PC-3 (cell line): Measurements from ENCODE around the gene CAMK1D.

ENCODE experiments used
- EZH2 ChIP-seq: fragments of 300-600 bp; sonication (generic); IDR thresholded peaks from one replicate; pipeline ENCODE4 v1.6.1; 2017; ENCODE audit warnings: antibody characterized with exemption, mild to moderate bottlenecking, low read length; ENCODE audit not compliant: unreplicated experiment
- EZH2phosphoT487 ChIP-seq: fragments of 300-600 bp; sonication (generic); IDR thresholded peaks from 2 replicates; pipeline ENCODE4 v1.6.1; 2018; ENCODE audit warnings: mild to moderate bottlenecking, antibody characterized with exemption, low read length, borderline replicate concordance
- TF ChIP-seq, protein P1 (sequence below): fragments of 300-600 bp; sonication (generic); conservative IDR thresholded peaks from 2 replicates; pipeline ENCODE4 v1.5.1; 2017; ENCODE audit warnings: antibody characterized with exemption, low read depth, mild to moderate bottlenecking, low read length

DNA sequence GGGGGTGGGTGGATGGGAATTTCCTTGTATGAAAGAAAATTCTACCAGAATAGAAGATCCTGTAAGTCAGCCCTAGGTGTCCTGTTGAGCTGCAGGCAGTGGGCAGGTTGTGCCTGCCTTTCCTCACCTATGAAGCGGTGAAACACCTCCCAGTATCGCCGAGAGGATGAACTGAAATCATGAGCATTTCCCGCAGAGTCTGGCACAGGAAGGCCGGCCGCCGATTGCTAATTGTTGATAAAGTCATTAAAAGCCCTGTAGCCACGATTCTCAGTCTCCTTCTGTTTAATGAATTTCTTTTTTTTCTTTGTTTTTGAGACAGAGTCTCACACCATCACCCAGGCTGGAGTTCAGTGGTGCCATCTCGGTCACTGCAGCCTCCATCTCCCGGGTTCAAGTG, 142.1 kb downstream of the CAMK1D start:
- TF ChIP-seq, protein P1, sequence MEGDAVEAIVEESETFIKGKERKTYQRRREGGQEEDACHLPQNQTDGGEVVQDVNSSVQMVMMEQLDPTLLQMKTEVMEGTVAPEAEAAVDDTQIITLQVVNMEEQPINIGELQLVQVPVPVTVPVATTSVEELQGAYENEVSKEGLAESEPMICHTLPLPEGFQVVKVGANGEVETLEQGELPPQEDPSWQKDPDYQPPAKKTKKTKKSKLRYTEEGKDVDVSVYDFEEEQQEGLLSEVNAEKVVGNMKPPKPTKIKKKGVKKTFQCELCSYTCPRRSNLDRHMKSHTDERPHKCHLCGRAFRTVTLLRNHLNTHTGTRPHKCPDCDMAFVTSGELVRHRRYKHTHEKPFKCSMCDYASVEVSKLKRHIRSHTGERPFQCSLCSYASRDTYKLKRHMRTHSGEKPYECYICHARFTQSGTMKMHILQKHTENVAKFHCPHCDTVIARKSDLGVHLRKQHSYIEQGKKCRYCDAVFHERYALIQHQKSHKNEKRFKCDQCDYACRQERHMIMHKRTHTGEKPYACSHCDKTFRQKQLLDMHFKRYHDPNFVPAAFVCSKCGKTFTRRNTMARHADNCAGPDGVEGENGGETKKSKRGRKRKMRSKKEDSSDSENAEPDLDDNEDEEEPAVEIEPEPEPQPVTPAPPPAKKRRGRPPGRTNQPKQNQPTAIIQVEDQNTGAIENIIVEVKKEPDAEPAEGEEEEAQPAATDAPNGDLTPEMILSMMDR, result no peak
- TF ChIP-seq EZH2 (no peak), EZH2phosphoT487 (no peak)
